GM23338 (cell line): ENCODE measurements around the gene USH2A.

Source experiments
- CTCF ChIP-seq, 2 experiments: fragments of 200-600 bp in 1 of 2; sonication (generic) in 1 of 2; conservative IDR thresholded peaks; 2 replicates each; pipeline versions ENCODE4 v1.5.1 to v1.6.1; 2016 to 2017; ENCODE audit warnings: antibody characterized with exemption in 2 of 2, low read depth in 2 of 2, mild to moderate bottlenecking in 2 of 2, moderate library complexity in 1 of 2
- EZH2phosphoT487 ChIP-seq: fragments of 200-600 bp; sonication (generic); IDR thresholded peaks from one replicate; pipeline ENCODE4 v1.8.1; 2018; ENCODE audit warnings: antibody characterized with exemption; ENCODE audit not compliant: unreplicated experiment
- NANOG ChIP-seq: IDR thresholded peaks from 2 replicates; pipeline ENCODE4 v1.6.1; 2016; ENCODE audit warnings: antibody characterized with exemption, borderline replicate concordance

- TF ChIP-seq EZH2phosphoT487 (no peak), NANOG (no peak), CTCF (conservative IDR thresholded peaks at IDR 0.05; ENCODE audit: low read depth in 2 of 2) (no peak)
Observed at GRCh38 chr1:215777370-215777925, 645.8 kb downstream of the USH2A start.
